ENCODE measurements around the gene MAN2A1. TPM values are rescaled to one million over a fixed set of nuclear protein-coding genes. Genes with fewer than 3 reads are reported as not detected.

MAN2A1 gene
- total RNA-seq, 4 donors from 2014 or later = 53.1 to 83.6 (median 59.3) TPM

DNA sequence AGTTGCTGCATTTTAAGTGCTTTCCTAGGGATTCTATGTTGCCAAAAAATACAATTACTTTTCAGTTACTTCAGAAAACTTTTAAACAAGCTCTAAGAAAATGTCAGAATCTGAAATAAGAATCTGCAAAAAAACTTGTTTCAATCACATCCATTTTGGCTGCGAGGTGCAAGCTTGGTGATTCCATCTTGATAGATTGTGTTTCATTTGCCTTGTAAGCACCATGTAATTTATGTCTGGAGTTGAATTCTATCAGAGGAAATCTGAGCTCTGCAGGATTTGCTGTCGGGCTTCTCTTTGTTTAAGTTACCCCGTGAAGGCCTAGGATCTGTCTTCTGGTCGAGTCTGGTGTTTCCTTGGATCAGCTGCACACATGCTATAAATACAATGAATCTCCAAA is 40.4 kb upstream of the MAN2A1 start:
- Histone ChIP-seq H3K4me3 (replicated peaks in 1 of 3) (no peak overlapping the region), H3K4me1 (no peaks in the 10 kb centered on the region), H3K27ac (no peak overlapping the region), H3K36me3 (no peaks in the 10 kb centered on the region), H3K9me3 (no peaks in the 10 kb centered on the region), H3K27me3 (no peaks in the 10 kb centered on the region)
- no peak for DNase-seq
- 41 to 57% methylated on average over 4 of the region's 4 CpGs for WGBS, 2 donors
- TF ChIP-seq, protein P1, sequence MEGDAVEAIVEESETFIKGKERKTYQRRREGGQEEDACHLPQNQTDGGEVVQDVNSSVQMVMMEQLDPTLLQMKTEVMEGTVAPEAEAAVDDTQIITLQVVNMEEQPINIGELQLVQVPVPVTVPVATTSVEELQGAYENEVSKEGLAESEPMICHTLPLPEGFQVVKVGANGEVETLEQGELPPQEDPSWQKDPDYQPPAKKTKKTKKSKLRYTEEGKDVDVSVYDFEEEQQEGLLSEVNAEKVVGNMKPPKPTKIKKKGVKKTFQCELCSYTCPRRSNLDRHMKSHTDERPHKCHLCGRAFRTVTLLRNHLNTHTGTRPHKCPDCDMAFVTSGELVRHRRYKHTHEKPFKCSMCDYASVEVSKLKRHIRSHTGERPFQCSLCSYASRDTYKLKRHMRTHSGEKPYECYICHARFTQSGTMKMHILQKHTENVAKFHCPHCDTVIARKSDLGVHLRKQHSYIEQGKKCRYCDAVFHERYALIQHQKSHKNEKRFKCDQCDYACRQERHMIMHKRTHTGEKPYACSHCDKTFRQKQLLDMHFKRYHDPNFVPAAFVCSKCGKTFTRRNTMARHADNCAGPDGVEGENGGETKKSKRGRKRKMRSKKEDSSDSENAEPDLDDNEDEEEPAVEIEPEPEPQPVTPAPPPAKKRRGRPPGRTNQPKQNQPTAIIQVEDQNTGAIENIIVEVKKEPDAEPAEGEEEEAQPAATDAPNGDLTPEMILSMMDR (IDR thresholded peaks at IDR 0.05) = no peak
- TF ChIP-seq POLR2A (IDR thresholded peaks at IDR 0.05) = no peak
- intact Hi-C loops (cut with DNase I) = no loop called here

GRCh38 chr5:109650493-109650892 is 39.2 kb upstream of the MAN2A1 start:
- no peak overlapping the region for H3K27ac ChIP-seq
- intact Hi-C loops (cut with DNase I) = no loop called here
- no peak overlapping the region for H3K4me3 ChIP-seq (replicated peaks in 1 of 3)
- H3K27me3 ChIP-seq = no peaks in the 10 kb centered on the region
- WGBS, 2 donors = 64 to 70% methylated on average over 4 of the region's 4 CpGs
- H3K36me3 ChIP-seq = no peaks in the 10 kb centered on the region
- TF ChIP-seq POLR2A (IDR thresholded peaks at IDR 0.05) = no peak
- TF ChIP-seq, protein P1 (IDR thresholded peaks at IDR 0.05) = no peak
- no peak for DNase-seq
- no peaks in the 10 kb centered on the region for H3K4me1 ChIP-seq
- H3K9me3 ChIP-seq = no peaks in the 10 kb centered on the region

DNA sequence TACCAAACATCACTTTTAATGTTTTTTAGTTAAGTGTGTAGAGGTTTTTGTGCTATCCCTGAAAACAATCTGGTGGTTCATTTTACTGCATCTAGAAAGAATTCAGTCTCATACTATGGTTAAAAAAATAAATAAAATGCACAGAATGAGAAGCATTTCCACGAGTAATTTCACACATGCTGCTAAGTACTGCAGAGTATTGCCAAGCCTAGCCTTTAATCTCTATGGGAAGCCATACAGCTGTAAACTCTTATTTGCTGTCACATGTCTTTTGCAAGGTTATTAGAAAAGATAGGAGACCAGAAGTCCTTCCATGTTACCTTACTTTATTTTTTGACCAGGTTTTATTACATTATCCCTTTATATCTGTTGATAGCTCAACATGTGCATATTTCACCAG is 37.6 kb upstream of the MAN2A1 start:
- Histone ChIP-seq H3K9me3 (no peaks in the 10 kb centered on the region), H3K4me3 (replicated peaks in 1 of 3) (no peak overlapping the region), H3K27ac (no peak overlapping the region), H3K4me1 (no peaks in the 10 kb centered on the region), H3K36me3 (no peaks in the 10 kb centered on the region), H3K27me3 (no peaks in the 10 kb centered on the region)
- TF ChIP-seq, protein P1 (IDR thresholded peaks at IDR 0.05) = no peak
- no peak for TF ChIP-seq POLR2A (IDR thresholded peaks at IDR 0.05)
- WGBS, 2 donors = 43 to 48% methylated on average over 1 of the region's 1 CpG
- intact Hi-C loops (cut with DNase I) = no loop called here
- DNase-seq = no peak

DNA sequence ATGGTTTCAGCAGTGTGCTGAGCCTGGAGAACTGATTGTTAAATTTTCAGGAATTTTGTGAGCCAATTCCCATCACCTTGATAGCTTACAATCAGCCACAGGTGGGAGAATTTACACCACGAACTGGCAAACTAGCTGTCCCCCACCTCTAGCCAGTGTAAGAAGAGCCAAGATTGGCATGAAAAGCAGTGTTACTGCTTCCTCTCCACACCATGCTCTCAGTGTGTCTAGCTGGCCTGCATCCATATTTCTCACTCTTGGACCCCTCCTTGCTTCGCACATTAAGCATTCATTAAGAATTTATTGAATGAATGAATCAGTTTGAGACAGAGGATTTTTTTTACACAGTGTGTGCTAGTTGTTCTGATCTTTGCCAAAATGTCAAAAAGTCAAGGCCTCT is 36.7 kb upstream of the MAN2A1 start:
- Histone ChIP-seq H3K4me3 (replicated peaks in 1 of 3) (no peak overlapping the region), H3K27me3 (no peaks in the 10 kb centered on the region), H3K27ac (no peak overlapping the region), H3K4me1 (no peaks in the 10 kb centered on the region), H3K36me3 (no peaks in the 10 kb centered on the region), H3K9me3 (no peaks in the 10 kb centered on the region)
- intact Hi-C loops (cut with DNase I) = no loop called here
- WGBS, 2 donors = 37 to 85% methylated on average over 2 of the region's 2 CpGs
- no peak for DNase-seq
- TF ChIP-seq POLR2A (IDR thresholded peaks at IDR 0.05) = no peak
- TF ChIP-seq, protein P1 (IDR thresholded peaks at IDR 0.05) = no peak

- Histone ChIP-seq H3K4me1 (no peaks in the 10 kb centered on the region), H3K27ac (no peak overlapping the region), H3K4me3 (replicated peaks in 1 of 3) (no peak overlapping the region), H3K27me3 (no peaks in the 10 kb centered on the region), H3K9me3 (no peaks in the 10 kb centered on the region), H3K36me3 (no peaks in the 10 kb centered on the region)
- intact Hi-C loops (cut with DNase I) = no loop called here
- TF ChIP-seq POLR2A (IDR thresholded peaks at IDR 0.05) = no peak
- TF ChIP-seq, protein P1 (IDR thresholded peaks at IDR 0.05) = no peak
- WGBS, 2 donors = 37 to 60% methylated on average over 3 of the region's 3 CpGs
- peak in 1 of 2 donors; percentile 4 for DNase-seq
Measured at GRCh38 chr5:109653561-109654239, 36.0 kb upstream of the MAN2A1 start.
